Nephron progenitor cell (in vitro differentiated cells): ENCODE results near the gene TUB.

Source experiments
- DNase-seq: peaks from one replicate; pipeline ENCODE4 v3.0.0; 2021
- H3K27ac Mint-ChIP-seq: 2 replicates; pipeline ENCODE4 v1.8.0; 2021; ENCODE audit warnings: mild to moderate bottlenecking, moderate library complexity, mixed read lengths
- H3K27me3 Mint-ChIP-seq: 2 replicates; pipeline ENCODE4 v1.8.0; 2021; ENCODE audit warnings: mild to moderate bottlenecking, low read depth, mixed read lengths; ENCODE audit not compliant: poor library complexity
- H3K36me3 Mint-ChIP-seq: 2 replicates; pipeline ENCODE4 v1.8.0; 2021; ENCODE audit warnings: low read depth, mixed read lengths
- H3K4me1 Mint-ChIP-seq: 2 replicates; pipeline ENCODE4 v1.8.0; 2021; ENCODE audit warnings: mixed read lengths
- H3K4me3 Mint-ChIP-seq: 2 replicates; pipeline ENCODE4 v1.8.0; 2021; ENCODE audit warnings: mild to moderate bottlenecking, moderate library complexity, mixed read lengths
- H3K9me3 Mint-ChIP-seq: 2 replicates; pipeline ENCODE4 v1.8.0; 2021; ENCODE audit warnings: mild to moderate bottlenecking, moderate library complexity, mixed read lengths
- CTCF ChIP-seq: fragments of 200-600 bp; sonication (generic); IDR thresholded peaks from 2 replicates; pipeline ENCODE4 v1.5.0; 2021; ENCODE audit warnings: antibody characterized with exemption

Gene TUB

GRCh38 chr11:8055836-8056526 lies 25.0 kb upstream of the TUB start:
- H3K27me3 Mint-ChIP-seq = peaks cover 13% of the 10 kb centered on the region
- peaks cover 27% of the 10 kb centered on the region for H3K4me1 Mint-ChIP-seq
- no peaks in the 10 kb centered on the region for H3K36me3 Mint-ChIP-seq
- H3K9me3 Mint-ChIP-seq = no peaks in the 10 kb centered on the region
- H3K4me3 Mint-ChIP-seq = no peak overlapping the region
- no peak for DNase-seq
- TF ChIP-seq CTCF = no peak
- H3K27ac Mint-ChIP-seq = no peak overlapping the region

- no peak overlapping the region for H3K27ac Mint-ChIP-seq
- DNase-seq = no peak
- H3K36me3 Mint-ChIP-seq = no peaks in the 10 kb centered on the region
- peaks cover 14% of the 10 kb centered on the region for H3K27me3 Mint-ChIP-seq
- no peaks in the 10 kb centered on the region for H3K9me3 Mint-ChIP-seq
- no peak overlapping the region for H3K4me3 Mint-ChIP-seq
- peaks cover 27% of the 10 kb centered on the region for H3K4me1 Mint-ChIP-seq
- no peak for TF ChIP-seq CTCF
Measured at GRCh38 chr11:8056810-8057463, 24.1 kb upstream of the TUB start.

GRCh38 chr11:8058216-8058615 lies 22.8 kb upstream of the TUB start:
- Mint-ChIP-seq H3K4me1 (peaks cover 27% of the 10 kb centered on the region), H3K36me3 (no peaks in the 10 kb centered on the region), H3K4me3 (no peak overlapping the region), H3K27ac (no peak overlapping the region), H3K27me3 (peaks cover 15% of the 10 kb centered on the region), H3K9me3 (no peaks in the 10 kb centered on the region)
- DNase-seq = no peak
- no peak for TF ChIP-seq CTCF

- H3K4me1 Mint-ChIP-seq = peaks cover 27% of the 10 kb centered on the region
- H3K4me3 Mint-ChIP-seq = no peak overlapping the region
- TF ChIP-seq CTCF = no peak
- no peaks in the 10 kb centered on the region for H3K36me3 Mint-ChIP-seq
- H3K27me3 Mint-ChIP-seq = peaks cover 15% of the 10 kb centered on the region
- H3K9me3 Mint-ChIP-seq = no peaks in the 10 kb centered on the region
- no peak overlapping the region for H3K27ac Mint-ChIP-seq
- no peak for DNase-seq
Measured at GRCh38 chr11:8059030-8059429, 22.0 kb upstream of the TUB start.

GRCh38 chr11:8059571-8060011 lies 21.4 kb upstream of the TUB start:
- H3K4me3 Mint-ChIP-seq = no peak overlapping the region
- no peak for DNase-seq
- no peaks in the 10 kb centered on the region for H3K36me3 Mint-ChIP-seq
- no peaks in the 10 kb centered on the region for H3K9me3 Mint-ChIP-seq
- peaks cover 15% of the 10 kb centered on the region for H3K27me3 Mint-ChIP-seq
- peak overlapping the region; percentile 19 for H3K27ac Mint-ChIP-seq
- no peak for TF ChIP-seq CTCF
- peaks cover 27% of the 10 kb centered on the region for H3K4me1 Mint-ChIP-seq
